Upper lobe of left lung (tissue), 4 donors: ENCODE results near the gene TMEM74B.

ENCODE experiments used
- CTCF ChIP-seq, 6 experiments: fragments of 450-650 bp in 4 of 6; fragments of 200-600 bp in 2 of 6; sonication (generic) in 2 of 6; IDR thresholded peaks; one replicate each; pipeline ENCODE4 v1.5.1; 2016 to 2019; ENCODE audit warnings: antibody characterized with exemption in 6 of 6
- POLR2A ChIP-seq, 4 donors: fragments of 450-650 bp; IDR thresholded peaks; one replicate each; pipeline ENCODE4 v1.5.1; 2016 to 2017; ENCODE audit warnings: antibody characterized with exemption in 4 of 4, mild to moderate bottlenecking in 2 of 4

GRCh38 chr20:1154226-1154625 lies 30.6 kb downstream of the TMEM74B start:
- TF ChIP-seq POLR2A (IDR thresholded peaks at IDR 0.05) (no peak), CTCF (IDR thresholded peaks at IDR 0.05) (no peak)
